ENCODE measurements around the gene CDHR2.
"Not testable (repeated sequence)": the region's sequence is repeated elsewhere in the genome, so short reads cannot be mapped to it uniquely, and the experiment has no call there.

The CDHR2 gene

GRCh38 chr5:176573564-176574296, 24.6 kb downstream of the CDHR2 start:
- peak; percentile 64 for DNase-seq (ENCODE audit: low read depth)

- no peak for DNase-seq (ENCODE audit: low read depth)
Measured at GRCh38 chr5:176574297-176574591, 25.1 kb downstream of the CDHR2 start.

- DNase-seq (ENCODE audit: low read depth) = no peak
Measured at GRCh38 chr5:176575066-176575465, 25.9 kb downstream of the CDHR2 start.

- DNase-seq (ENCODE audit: low read depth) = no peak
Measured at GRCh38 chr5:176575488-176576422, 26.6 kb downstream of the CDHR2 start.

- no peak for DNase-seq (ENCODE audit: low read depth)
Measured at GRCh38 chr5:176577312-176578176, 28.4 kb downstream of the CDHR2 start.

GRCh38 chr5:176578391-176578808, 29.3 kb downstream of the CDHR2 start:
- DNase-seq (ENCODE audit: low read depth) = peak; percentile 19

GRCh38 chr5:176579323-176579722, 30.2 kb downstream of the CDHR2 start:
- no peak for DNase-seq (ENCODE audit: low read depth)

GRCh38 chr5:176581361-176581760, 32.2 kb downstream of the CDHR2 start:
- no peak for DNase-seq (ENCODE audit: low read depth)

- DNase-seq (ENCODE audit: low read depth) = no peak
Measured at GRCh38 chr5:176583076-176583475, 33.9 kb downstream of the CDHR2 start.

- no peak for DNase-seq (ENCODE audit: low read depth)
Measured at GRCh38 chr5:176587398-176587797, 38.3 kb downstream of the CDHR2 start.

GRCh38 chr5:176588297-176588696, 39.2 kb downstream of the CDHR2 start:
- no peak for DNase-seq (ENCODE audit: low read depth)

GRCh38 chr5:176589039-176589769, 40.1 kb downstream of the CDHR2 start:
- no peak for DNase-seq (ENCODE audit: low read depth)

GRCh38 chr5:176590035-176590717, 41.0 kb downstream of the CDHR2 start:
- no peak for DNase-seq (ENCODE audit: low read depth)

- DNase-seq (ENCODE audit: low read depth) = not testable (repeated sequence)
Measured at GRCh38 chr5:176591667-176592066, 42.5 kb downstream of the CDHR2 start.

- DNase-seq (ENCODE audit: low read depth) = no peak
Measured at GRCh38 chr5:176592573-176592972, 43.4 kb downstream of the CDHR2 start.

- no peak for DNase-seq (ENCODE audit: low read depth)
Measured at GRCh38 chr5:176593273-176593869, 44.2 kb downstream of the CDHR2 start.

- no peak for DNase-seq (ENCODE audit: low read depth)
Measured at GRCh38 chr5:176594554-176594953, 45.4 kb downstream of the CDHR2 start.

- no peak for DNase-seq (ENCODE audit: low read depth)
Measured at GRCh38 chr5:176595386-176595943, 46.3 kb downstream of the CDHR2 start.

GRCh38 chr5:176596069-176596644, 47.0 kb downstream of the CDHR2 start:
- DNase-seq (ENCODE audit: low read depth) = no peak

Measured in activated T-helper 1 cell treated with Interleukin-2 at 50 U/mL for 16 hours (primary cell).